NAMALWA (cell line): Measurements from ENCODE around the gene RIPOR2.
"Not testable (repeated sequence)": the region's sequence is repeated elsewhere in the genome, so short reads cannot be mapped to it uniquely, and the experiment has no call there.

ENCODE experiments used
- DNase-seq: peaks from one replicate; pipeline ENCODE4 v3.0.0-alpha.2; 2015; ENCODE audit warnings: low spot score

Gene RIPOR2

DNA sequence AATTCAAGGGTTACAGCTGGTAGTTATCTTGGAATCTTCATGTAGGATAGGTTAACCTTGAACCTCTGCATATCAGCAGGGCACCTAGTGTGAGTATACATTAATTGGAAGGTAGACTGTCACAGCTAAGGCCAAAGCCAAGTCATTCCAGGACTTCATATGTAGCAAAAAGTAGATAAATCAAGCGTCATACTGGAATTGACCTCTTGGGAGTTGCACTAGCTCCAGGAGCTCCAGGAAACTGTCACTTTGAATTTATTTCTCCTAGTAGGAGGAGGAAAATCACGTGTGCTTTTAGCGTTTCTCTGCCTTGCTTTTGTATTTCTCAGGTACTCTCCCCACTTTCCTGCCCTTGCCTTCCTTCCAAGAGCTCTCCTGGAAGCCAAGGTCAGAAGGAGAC lies 30.3 kb downstream of the RIPOR2 start:
- no peak for DNase-seq

- DNase-seq = no peak
These were observed 32.1 kb downstream of the RIPOR2 start for GRCh38 chr6:24903681-24904080.

- DNase-seq = no peak
These were observed 33.0 kb downstream of the RIPOR2 start for GRCh38 chr6:24902782-24903181.

DNA sequence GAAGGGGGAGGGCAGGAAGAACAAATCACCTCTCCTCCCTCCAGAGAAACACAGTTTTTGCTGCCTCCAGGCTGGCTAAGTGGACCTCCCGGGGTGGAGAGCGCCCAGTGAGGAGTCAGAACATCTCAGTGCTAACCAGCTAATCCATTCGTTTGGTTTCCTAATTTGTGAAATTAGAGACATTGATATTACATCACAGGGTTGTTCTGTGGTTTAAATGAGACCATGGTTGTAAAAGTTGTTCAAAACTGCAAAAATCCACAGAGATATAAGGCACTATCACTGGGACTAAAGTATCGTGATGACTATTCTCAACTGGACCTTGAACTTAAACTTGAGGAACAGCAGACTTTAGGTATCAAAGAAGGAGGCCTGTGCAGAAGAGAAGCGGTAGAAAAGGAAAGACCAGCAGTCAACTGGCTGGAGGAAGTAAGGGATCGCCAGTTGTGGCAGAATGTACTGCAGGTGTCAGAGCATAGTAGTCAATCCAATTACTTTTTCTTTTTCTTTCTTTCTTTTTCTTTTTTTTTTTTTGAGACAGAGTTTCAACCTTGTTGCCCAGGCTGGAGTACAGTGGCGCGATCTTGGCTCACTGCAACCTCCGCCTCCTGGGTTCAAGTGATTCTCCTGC lies 33.9 kb downstream of the RIPOR2 start:
- no peak for DNase-seq

GRCh38 chr6:24900917-24901697 lies 34.7 kb downstream of the RIPOR2 start:
- DNase-seq = no peak

- no peak for DNase-seq
These were observed 35.8 kb downstream of the RIPOR2 start for GRCh38 chr6:24899997-24900325.

DNA sequence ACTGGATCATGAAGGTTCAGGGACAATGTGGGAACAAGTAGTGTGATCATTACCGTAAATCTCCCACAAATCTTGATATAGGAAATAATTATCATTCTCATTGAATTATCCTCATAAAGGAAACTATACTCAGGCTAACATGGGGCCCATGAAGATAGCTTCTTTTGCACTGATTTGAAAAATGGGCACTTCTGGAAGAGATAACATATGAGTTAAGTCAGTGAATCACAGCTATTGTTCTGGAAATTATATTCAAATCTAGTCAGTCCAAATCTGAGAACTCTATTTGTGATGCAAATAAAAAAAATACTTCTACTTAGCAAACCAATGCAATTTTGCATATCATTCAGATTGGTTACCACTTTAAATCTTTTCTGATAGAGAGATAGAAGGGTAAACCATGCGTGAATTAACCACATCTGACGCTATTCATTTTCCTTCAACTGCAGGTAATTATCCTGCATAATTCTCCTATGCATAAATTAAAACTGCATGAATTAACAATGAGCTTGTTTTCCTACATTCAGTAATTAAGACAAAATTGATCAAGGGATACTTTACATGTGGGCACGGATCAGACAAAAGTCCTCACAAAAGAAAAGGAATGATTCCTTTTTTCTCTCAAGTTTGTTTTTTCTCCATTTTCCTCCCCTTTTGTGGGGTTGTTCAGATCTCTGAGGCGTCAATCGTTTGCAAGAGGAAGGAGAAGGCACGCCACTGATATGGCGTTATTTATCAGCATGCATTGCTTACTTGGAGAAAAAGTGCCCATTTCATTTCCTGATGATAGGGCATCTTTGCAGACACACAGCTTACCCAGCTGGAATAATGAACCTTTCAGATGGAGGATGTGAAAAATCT lies 36.4 kb downstream of the RIPOR2 start:
- DNase-seq = no peak

DNA sequence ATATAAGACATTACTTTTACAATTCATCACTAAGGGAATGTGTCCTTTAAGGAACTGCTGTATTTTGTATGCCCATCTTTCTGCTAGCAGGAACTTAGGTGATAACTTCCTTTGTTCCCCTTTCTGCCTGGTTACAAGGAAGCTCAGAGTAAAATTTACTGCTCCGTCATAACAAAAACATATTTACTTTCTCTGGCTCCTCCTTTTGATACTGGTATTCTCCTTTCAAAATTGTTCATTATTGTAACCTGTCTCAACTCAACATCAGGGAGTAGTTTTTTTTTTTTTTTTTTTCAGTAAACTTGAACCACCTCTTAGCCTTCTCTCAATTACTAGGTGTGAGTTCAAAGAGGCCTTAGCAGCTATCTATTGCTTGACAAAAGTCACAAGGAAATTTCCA lies 37.1 kb downstream of the RIPOR2 start:
- no peak for DNase-seq

DNA sequence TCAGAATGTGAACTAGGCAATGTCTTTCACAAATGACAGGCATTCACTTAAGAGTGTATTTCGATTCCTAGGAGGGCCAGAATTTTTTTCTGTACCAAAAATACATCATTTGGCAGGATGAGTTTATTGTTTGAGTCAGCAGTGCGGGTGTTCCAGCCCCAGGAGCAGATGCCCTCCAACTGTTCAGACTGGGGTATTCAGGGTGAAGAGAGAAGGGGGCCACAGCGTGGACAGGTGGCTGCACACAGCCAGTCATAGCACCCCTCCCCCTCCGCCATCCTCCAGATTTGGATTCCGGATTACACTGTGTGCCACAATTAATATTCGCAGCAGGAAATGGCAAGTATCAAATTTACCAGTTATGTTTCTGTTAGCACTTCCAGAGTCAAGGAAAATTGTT lies 38.6 kb downstream of the RIPOR2 start:
- DNase-seq = no peak

DNA sequence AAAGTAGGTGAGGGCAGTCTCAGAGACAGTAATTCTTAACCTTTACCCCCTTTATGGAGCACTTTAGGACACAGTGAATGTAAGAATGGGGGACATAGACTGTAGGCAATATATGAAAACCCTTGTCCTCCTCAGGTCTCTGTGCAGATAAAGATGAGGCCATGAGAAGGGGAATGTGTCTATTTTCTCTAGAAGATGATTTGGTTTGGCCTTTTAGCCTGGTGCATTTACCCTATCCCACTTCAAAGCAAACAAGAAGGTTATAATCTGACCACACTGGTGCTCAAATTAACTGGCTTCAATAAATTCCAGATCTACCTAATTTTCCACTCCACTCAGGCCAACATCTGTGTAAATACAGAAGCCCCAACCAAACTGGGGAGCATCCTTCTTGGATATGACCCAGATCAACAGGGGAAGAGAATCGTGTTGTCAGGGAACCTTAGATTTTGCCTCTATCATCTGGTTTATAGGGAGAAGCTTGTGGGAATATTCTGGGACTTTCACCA lies 42.4 kb downstream of the RIPOR2 start:
- DNase-seq = no peak

GRCh38 chr6:24891004-24891403 lies 44.8 kb downstream of the RIPOR2 start:
- peak; percentile 75 for DNase-seq

DNA sequence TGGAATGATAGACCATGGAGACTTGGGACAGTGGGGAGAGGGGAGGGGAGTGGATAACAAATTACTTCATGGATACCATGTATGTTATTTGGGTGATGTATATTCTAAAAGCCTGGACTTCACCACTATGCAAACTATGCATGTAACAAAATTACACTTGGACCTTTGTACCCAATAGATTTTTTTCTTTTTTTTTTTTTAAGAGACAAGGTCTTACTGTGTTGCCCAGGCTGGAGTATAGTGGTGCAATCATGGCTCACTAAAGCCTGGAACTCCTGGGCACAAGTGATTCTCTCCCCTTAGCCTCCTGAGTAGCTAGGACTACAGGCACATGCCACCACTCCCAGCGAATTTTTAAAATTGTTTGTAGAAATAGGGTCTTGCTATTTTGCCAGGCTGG lies 45.3 kb downstream of the RIPOR2 start:
- no peak for DNase-seq

GRCh38 chr6:24888715-24889370 lies 46.9 kb downstream of the RIPOR2 start:
- DNase-seq = peak; percentile 52

GRCh38 chr6:24887545-24888140 lies 48.1 kb downstream of the RIPOR2 start:
- no peak for DNase-seq

DNA sequence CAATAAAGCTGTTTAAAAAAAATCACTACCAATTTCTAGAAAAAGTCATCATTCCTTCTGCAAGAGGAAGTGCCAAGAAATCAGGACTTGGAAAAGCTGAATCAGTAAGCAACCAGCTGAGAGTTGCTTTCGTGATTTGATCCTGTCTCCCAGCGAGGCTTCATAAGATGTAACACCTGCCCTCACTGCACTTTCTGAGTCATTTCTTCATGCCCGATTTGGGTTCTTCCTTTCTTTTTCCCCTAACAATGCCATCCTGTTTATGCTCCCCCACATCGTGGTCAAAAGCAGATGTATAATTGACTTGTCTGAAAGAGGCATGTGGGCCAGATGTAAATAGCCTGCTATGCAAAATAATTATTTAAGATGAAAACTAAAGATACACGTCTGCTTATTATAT lies 52.1 kb downstream of the RIPOR2 start:
- DNase-seq = peak; percentile 36

DNA sequence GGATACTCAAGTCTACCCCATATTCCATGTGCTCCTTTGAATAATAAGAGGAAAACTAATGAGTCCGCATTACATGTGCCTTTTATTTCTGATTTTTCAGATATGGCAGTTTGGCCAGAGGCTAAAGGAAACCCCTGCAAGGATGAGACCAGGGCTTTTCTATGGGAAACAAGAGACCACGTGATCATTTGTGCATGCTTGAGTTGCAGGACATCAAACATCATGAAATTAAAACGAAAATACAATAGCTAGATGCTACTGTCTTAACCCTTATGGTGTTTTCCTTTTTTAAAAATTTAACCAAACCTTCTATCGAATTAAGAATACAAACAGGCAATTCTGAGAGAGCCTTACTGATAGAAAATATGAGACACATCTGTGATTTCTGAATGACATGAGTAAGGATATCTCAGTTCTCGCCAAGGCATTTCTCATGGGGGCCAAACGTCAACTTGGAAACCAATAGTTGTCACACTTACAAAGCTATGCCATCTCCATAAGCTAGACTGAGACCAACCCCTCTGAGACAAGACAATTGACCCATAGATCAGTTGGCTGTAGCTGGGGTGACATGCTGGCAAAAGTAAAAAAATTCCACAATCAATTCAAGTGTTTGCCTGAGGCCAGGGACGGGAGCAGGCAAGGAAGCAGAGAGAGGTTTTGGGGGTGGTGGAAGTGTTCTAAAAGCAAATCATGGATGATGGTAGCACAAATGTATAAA lies 52.8 kb downstream of the RIPOR2 start:
- DNase-seq = no peak

DNA sequence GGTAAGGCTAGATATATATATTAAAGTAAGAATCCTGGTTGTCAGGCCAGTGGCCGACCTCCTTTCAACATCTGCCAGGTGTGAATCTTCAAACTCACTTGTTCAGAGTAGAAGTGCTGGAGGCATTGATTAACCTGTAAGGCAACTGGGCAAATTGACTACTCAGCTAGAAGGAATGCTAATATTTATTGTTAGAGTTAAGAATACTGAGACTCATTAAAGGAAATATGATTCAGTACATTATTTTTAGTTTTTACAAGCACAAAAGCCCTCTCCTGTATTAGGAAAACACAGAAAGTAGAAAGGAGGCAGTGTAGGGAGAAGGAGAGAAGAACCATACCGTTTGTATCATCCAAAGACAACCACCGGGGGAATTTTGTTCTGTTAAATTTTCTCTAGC lies 53.5 kb downstream of the RIPOR2 start:
- DNase-seq = no peak

GRCh38 chr6:24881376-24881775 lies 54.4 kb downstream of the RIPOR2 start:
- no peak for DNase-seq

GRCh38 chr6:24880451-24880850 lies 55.3 kb downstream of the RIPOR2 start:
- DNase-seq = no peak

- DNase-seq = no peak
These were observed 56.4 kb downstream of the RIPOR2 start for GRCh38 chr6:24879351-24879750.

DNA sequence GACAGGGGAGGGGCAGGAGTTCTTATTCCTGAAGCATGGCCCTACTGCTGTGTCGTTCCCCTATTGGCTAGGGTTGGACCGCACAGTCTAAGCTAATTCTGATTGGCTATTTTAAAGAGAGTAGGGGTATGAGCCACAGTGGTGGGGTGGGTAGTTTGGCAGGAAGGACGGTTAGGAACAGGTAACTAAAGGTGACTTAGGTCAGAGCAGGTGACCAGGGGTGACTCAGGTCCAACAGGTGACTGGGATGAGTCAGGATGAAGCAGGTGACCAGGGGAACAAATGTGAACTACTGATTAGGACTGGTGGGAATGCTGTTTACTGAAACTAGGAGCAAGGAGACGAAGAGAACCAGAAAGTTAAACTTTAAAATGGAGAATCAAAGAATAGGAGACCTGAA lies 58.0 kb downstream of the RIPOR2 start:
- not testable (repeated sequence) for DNase-seq
